HEK293 (cell line): ENCODE measurements around the gene HEXIM1.

Experiments
- GLI2 ChIP-seq: fragments of 450-650 bp; formaldehyde crosslinking; IDR thresholded peaks from 2 replicates; pipeline ENCODE4; 2017; ENCODE audit warnings: missing biosample characterization, missing genetic modification characterization, low read depth, borderline replicate concordance
- HOXC10 ChIP-seq: sonication (generic); formaldehyde crosslinking; IDR thresholded peaks from 2 replicates; pipeline ENCODE4 v1.8.1; 2023; ENCODE audit warnings: mild to moderate bottlenecking, missing genetic modification reagents
- MYNN ChIP-seq: fragments of 450-650 bp; formaldehyde crosslinking; IDR thresholded peaks from 2 replicates; pipeline ENCODE4 v1.5.1; 2016; ENCODE audit warnings: missing biosample characterization, missing genetic modification characterization, borderline replicate concordance
- YY2 ChIP-seq: fragments of 450-650 bp; formaldehyde crosslinking; IDR thresholded peaks from 2 replicates; pipeline ENCODE4 v1.5.1; 2016; ENCODE audit warnings: missing biosample characterization, missing genetic modification characterization
- ZBTB44 ChIP-seq: fragments of 450-650 bp; IDR thresholded peaks from 2 replicates; pipeline ENCODE4 v1.5.1; 2018; ENCODE audit warnings: missing biosample characterization, mild to moderate bottlenecking, missing genetic modification characterization
- ZFHX2 ChIP-seq: fragments of 450-650 bp; formaldehyde crosslinking; conservative IDR thresholded peaks from 2 replicates; pipeline ENCODE4 v1.5.1; 2016; ENCODE audit warnings: missing biosample characterization, missing genetic modification characterization
- ZNF132 ChIP-seq: fragments of 450-650 bp; formaldehyde crosslinking; IDR thresholded peaks from 2 replicates; pipeline ENCODE4 v1.5.1; 2017; ENCODE audit warnings: missing biosample characterization, missing genetic modification characterization, borderline replicate concordance
- ZNF175 ChIP-seq: fragments of 450-650 bp; formaldehyde crosslinking; IDR thresholded peaks from 2 replicates; pipeline ENCODE4 v1.5.1; 2016; ENCODE audit warnings: missing biosample characterization, missing genetic modification characterization
- ZNF184 ChIP-seq: fragments of 450-650 bp; IDR thresholded peaks from 2 replicates; pipeline ENCODE4 v1.5.1; 2018; ENCODE audit warnings: missing biosample characterization, mild to moderate bottlenecking, missing genetic modification characterization
- ZNF274 ChIP-seq, 2 experiments: fragments of 200-500 bp in 1 of 2; fragments of 450-650 bp in 1 of 2; sonication (Bioruptor generic) in 1 of 2; formaldehyde crosslinking in 1 of 2; IDR thresholded peaks; 2 replicates each; pipeline versions ENCODE4 v1.5.1 to v1.6.1; 2014 to 2016; ENCODE audit warnings: borderline replicate concordance in 1 of 2, inconsistent platforms in 1 of 2, low read length in 1 of 2, missing biosample characterization in 1 of 2, missing genetic modification characterization in 1 of 2
- ZNF354C ChIP-seq: fragments of 450-650 bp; formaldehyde crosslinking; IDR thresholded peaks from 2 replicates; pipeline ENCODE4 v1.5.1; 2016; ENCODE audit warnings: missing biosample characterization, missing genetic modification characterization, low read depth, borderline replicate concordance
- ZNF404 ChIP-seq: fragments of 450-650 bp; formaldehyde crosslinking; IDR thresholded peaks from 2 replicates; pipeline ENCODE4 v1.5.1; 2017; ENCODE audit warnings: missing biosample characterization, missing genetic modification characterization
- ZNF561 ChIP-seq: fragments of 450-650 bp; IDR thresholded peaks from 2 replicates; pipeline ENCODE4 v1.5.1; 2018; ENCODE audit warnings: missing biosample characterization, missing genetic modification characterization, borderline replicate concordance
- ZNF585B ChIP-seq: fragments of 450-650 bp; formaldehyde crosslinking; IDR thresholded peaks from 2 replicates; pipeline ENCODE4 v1.5.1; 2016; ENCODE audit warnings: missing biosample characterization, missing genetic modification characterization
- ZNF610 ChIP-seq: fragments of 450-650 bp; formaldehyde crosslinking; IDR thresholded peaks from 2 replicates; pipeline ENCODE4 v1.5.1; 2016; ENCODE audit warnings: missing biosample characterization, missing genetic modification characterization, borderline replicate concordance
- ZNF621 ChIP-seq: fragments of 450-650 bp; formaldehyde crosslinking; IDR thresholded peaks from 2 replicates; pipeline ENCODE4 v1.5.1; 2017; ENCODE audit warnings: missing biosample characterization, missing genetic modification characterization
- ZNF639 ChIP-seq: fragments of 450-650 bp; formaldehyde crosslinking; IDR thresholded peaks from 2 replicates; pipeline ENCODE4 v1.5.1; 2016; ENCODE audit warnings: missing biosample characterization, missing genetic modification characterization
- ZNF654 ChIP-seq: fragments of 450-650 bp; formaldehyde crosslinking; IDR thresholded peaks from 2 replicates; pipeline ENCODE4 v1.5.1; 2016; ENCODE audit warnings: low read depth, missing biosample characterization, missing genetic modification characterization
- ZNF792 ChIP-seq: fragments of 450-650 bp; formaldehyde crosslinking; IDR thresholded peaks from 2 replicates; pipeline ENCODE4 v1.5.1; 2016; ENCODE audit warnings: missing biosample characterization, missing genetic modification characterization
- ZSCAN18 ChIP-seq: fragments of 450-650 bp; formaldehyde crosslinking; IDR thresholded peaks from 2 replicates; pipeline ENCODE4 v1.5.1; 2016; ENCODE audit warnings: missing biosample characterization, missing genetic modification characterization
- TF ChIP-seq, protein P1 (sequence below): fragments of 450-650 bp; formaldehyde crosslinking; IDR thresholded peaks from 2 replicates; pipeline ENCODE4 v1.5.1; 2017; ENCODE audit warnings: missing biosample characterization, missing genetic modification characterization
- TF ChIP-seq, protein P2 (sequence below): fragments of 450-650 bp; formaldehyde crosslinking; IDR thresholded peaks from 2 replicates; pipeline ENCODE4 v1.5.1; 2017; ENCODE audit warnings: missing biosample characterization, missing genetic modification characterization
- TF ChIP-seq, protein P3 (sequence below): fragments of 450-650 bp; formaldehyde crosslinking; IDR thresholded peaks from 2 replicates; pipeline ENCODE4 v1.5.1; 2016; ENCODE audit warnings: missing biosample characterization, missing genetic modification characterization
- TF ChIP-seq, protein P4 (sequence below): fragments of 450-650 bp; formaldehyde crosslinking; IDR thresholded peaks from 2 replicates; pipeline ENCODE4 v1.5.1; 2017; ENCODE audit warnings: missing biosample characterization, missing genetic modification characterization
- TF ChIP-seq, protein P5 (sequence below): fragments of 450-650 bp; formaldehyde crosslinking; IDR thresholded peaks from 2 replicates; pipeline ENCODE4 v1.5.1; 2016; ENCODE audit warnings: missing biosample characterization, missing genetic modification characterization

Gene HEXIM1

DNA sequence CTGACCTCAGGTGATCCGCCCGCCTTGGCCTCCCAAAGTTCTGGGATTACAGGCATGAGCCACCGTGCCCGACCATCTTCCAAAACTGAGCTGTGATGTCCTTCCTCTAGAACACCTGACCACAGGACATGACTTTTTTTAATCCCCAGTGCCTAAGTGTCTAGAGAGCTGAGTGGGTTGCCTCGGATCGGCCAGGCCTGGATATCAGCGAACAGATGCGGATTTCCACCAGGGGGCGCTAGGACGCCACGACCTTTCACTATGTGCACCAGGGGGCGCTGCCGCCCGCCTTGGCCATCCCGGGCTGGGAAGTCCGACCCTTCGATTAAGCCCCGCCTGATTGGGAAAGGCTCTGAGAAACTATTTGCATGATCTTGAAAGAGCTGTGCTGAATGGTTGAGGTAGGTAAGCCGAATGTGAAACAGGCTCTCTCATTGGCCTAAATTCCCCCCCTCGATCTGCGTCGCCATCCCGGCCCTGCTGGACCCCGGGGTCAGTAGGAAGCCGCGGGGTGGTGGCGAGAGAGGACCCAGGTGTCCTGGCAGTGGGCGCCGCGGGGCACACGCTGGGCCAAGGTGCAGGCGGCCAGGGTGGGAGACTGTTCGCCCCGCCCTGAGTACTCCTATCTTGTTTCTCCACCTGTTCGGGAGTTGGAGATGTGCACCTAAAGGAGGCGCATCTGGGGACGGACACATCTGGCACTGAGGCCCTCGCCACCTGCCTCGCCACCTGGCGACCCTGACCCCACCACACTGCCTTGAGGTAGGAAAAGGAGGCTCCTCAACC, 12.9 kb upstream of the HEXIM1 start, which contains the start of gene ACBD4 (continued):
- TF ChIP-seq ZNF621 (tag by site-specific recombination) (no peak), ZNF561 (tag by site-specific recombination) (peak; percentile 65; the same call in 1 of the 2 replicates), YY2 (tag by site-specific recombination) (no peak), ZNF404 (tag by site-specific recombination) (no peak), ZNF585B (no peak), HOXC10 (CRISPR knock-in tag) (no peak), ZNF654 (tag by site-specific recombination) (peak; percentile 97), ZNF274 (IDR thresholded peaks at IDR 0.05; ENCODE audit: low read length) (no peak), ZNF274 (tag by site-specific recombination; IDR thresholded peaks at IDR 0.05; ENCODE audit: borderline replicate concordance) (no peak), ZBTB44 (tag by site-specific recombination) (peak; percentile 73; the same call in 1 of the 2 replicates), ZSCAN18 (tag by site-specific recombination) (no peak), ZFHX2 (no peak), ZNF175 (tag by site-specific recombination) (no peak), ZNF639 (tag by site-specific recombination) (no peak), ZNF132 (tag by site-specific recombination) (no peak), ZNF610 (tag by site-specific recombination) (no peak), ZNF792 (tag by site-specific recombination) (no peak), ZNF354C (no peak), GLI2 (tag by site-specific recombination) (no peak), ZNF184 (tag by site-specific recombination) (peak; percentile 85), MYNN (tag by site-specific recombination) (no peak)
- TF ChIP-seq, protein P1, sequence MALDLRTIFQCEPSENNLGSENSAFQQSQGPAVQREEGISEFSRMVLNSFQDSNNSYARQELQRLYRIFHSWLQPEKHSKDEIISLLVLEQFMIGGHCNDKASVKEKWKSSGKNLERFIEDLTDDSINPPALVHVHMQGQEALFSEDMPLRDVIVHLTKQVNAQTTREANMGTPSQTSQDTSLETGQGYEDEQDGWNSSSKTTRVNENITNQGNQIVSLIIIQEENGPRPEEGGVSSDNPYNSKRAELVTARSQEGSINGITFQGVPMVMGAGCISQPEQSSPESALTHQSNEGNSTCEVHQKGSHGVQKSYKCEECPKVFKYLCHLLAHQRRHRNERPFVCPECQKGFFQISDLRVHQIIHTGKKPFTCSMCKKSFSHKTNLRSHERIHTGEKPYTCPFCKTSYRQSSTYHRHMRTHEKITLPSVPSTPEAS (tag by site-specific recombination), result no peak
- TF ChIP-seq, protein P2, sequence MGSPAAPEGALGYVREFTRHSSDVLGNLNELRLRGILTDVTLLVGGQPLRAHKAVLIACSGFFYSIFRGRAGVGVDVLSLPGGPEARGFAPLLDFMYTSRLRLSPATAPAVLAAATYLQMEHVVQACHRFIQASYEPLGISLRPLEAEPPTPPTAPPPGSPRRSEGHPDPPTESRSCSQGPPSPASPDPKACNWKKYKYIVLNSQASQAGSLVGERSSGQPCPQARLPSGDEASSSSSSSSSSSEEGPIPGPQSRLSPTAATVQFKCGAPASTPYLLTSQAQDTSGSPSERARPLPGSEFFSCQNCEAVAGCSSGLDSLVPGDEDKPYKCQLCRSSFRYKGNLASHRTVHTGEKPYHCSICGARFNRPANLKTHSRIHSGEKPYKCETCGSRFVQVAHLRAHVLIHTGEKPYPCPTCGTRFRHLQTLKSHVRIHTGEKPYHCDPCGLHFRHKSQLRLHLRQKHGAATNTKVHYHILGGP (tag by site-specific recombination), result no peak
- TF ChIP-seq, protein P3, sequence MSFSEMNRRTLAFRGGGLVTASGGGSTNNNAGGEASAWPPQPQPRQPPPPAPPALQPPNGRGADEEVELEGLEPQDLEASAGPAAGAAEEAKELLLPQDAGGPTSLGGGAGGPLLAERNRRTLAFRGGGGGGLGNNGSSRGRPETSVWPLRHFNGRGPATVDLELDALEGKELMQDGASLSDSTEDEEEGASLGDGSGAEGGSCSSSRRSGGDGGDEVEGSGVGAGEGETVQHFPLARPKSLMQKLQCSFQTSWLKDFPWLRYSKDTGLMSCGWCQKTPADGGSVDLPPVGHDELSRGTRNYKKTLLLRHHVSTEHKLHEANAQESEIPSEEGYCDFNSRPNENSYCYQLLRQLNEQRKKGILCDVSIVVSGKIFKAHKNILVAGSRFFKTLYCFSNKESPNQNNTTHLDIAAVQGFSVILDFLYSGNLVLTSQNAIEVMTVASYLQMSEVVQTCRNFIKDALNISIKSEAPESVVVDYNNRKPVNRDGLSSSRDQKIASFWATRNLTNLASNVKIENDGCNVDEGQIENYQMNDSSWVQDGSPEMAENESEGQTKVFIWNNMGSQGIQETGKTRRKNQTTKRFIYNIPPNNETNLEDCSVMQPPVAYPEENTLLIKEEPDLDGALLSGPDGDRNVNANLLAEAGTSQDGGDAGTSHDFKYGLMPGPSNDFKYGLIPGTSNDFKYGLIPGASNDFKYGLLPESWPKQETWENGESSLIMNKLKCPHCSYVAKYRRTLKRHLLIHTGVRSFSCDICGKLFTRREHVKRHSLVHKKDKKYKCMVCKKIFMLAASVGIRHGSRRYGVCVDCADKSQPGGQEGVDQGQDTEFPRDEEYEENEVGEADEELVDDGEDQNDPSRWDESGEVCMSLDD (tag by site-specific recombination), result peak; percentile 14; the same call in 1 of the 2 replicates
- TF ChIP-seq, protein P4, sequence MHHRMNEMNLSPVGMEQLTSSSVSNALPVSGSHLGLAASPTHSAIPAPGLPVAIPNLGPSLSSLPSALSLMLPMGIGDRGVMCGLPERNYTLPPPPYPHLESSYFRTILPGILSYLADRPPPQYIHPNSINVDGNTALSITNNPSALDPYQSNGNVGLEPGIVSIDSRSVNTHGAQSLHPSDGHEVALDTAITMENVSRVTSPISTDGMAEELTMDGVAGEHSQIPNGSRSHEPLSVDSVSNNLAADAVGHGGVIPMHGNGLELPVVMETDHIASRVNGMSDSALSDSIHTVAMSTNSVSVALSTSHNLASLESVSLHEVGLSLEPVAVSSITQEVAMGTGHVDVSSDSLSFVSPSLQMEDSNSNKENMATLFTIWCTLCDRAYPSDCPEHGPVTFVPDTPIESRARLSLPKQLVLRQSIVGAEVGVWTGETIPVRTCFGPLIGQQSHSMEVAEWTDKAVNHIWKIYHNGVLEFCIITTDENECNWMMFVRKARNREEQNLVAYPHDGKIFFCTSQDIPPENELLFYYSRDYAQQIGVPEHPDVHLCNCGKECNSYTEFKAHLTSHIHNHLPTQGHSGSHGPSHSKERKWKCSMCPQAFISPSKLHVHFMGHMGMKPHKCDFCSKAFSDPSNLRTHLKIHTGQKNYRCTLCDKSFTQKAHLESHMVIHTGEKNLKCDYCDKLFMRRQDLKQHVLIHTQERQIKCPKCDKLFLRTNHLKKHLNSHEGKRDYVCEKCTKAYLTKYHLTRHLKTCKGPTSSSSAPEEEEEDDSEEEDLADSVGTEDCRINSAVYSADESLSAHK (tag by site-specific recombination), result no peak
- TF ChIP-seq, protein P5, sequence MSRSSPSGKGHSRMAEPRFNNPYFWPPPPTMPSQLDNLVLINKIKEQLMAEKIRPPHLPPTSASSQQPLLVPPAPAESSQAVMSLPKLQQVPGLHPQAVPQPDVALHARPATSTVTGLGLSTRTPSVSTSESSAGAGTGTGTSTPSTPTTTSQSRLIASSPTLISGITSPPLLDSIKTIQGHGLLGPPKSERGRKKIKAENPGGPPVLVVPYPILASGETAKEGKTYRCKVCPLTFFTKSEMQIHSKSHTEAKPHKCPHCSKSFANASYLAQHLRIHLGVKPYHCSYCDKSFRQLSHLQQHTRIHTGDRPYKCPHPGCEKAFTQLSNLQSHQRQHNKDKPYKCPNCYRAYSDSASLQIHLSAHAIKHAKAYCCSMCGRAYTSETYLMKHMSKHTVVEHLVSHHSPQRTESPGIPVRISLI (tag by site-specific recombination), result no peak
